Liver (tissue), 3 donors: ENCODE data around the gene ZNF473.
"Not testable (repeated sequence)": the region's sequence is repeated elsewhere in the genome, so short reads cannot be mapped to it uniquely, and the experiment has no call there.

Source experiments
- HNF4A ChIP-seq, 2 donors: conservative IDR thresholded peaks; 2 replicates each; pipeline ENCODE4 v1.6.1; 2016; ENCODE audit warnings: antibody characterized with exemption in 2 of 2, mild to moderate bottlenecking in 2 of 2
- TF ChIP-seq, protein P1 (sequence below): fragments of 150-350 bp; IDR thresholded peaks from 2 replicates; pipeline ENCODE4 v1.5.1; 2017; ENCODE audit warnings: improper control_type of control experiment, low read depth, low read length; ENCODE audit not compliant: missing input control
- TF ChIP-seq, protein P2 (sequence below): IDR thresholded peaks from 2 replicates; pipeline ENCODE4 v1.6.1; 2016; ENCODE audit warnings: antibody characterized with exemption, mild to moderate bottlenecking
- donor health status: healthy.
- donor health status: healthy.

DNA sequence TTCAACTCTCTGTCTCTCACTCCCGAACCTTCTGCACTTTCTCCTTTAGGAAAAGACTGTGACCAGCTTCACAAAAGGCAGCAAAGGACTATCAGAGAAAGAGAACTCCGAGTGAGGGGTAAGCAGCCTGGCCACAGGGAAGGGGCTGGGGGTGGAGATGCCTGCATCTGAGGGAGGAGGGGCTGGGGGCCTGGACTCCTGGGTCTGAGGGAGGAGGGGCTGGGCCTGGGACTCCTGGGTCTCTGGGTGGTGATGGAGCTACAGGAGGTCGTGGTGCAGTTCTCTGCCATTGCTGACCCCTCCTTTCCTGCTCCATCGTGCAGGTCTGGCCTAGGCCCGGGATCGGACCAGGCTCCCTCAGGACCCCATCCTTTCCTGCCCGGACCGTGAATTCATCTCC, 49.3 kb downstream of the ZNF473 start:
- TF ChIP-seq, protein P1, sequence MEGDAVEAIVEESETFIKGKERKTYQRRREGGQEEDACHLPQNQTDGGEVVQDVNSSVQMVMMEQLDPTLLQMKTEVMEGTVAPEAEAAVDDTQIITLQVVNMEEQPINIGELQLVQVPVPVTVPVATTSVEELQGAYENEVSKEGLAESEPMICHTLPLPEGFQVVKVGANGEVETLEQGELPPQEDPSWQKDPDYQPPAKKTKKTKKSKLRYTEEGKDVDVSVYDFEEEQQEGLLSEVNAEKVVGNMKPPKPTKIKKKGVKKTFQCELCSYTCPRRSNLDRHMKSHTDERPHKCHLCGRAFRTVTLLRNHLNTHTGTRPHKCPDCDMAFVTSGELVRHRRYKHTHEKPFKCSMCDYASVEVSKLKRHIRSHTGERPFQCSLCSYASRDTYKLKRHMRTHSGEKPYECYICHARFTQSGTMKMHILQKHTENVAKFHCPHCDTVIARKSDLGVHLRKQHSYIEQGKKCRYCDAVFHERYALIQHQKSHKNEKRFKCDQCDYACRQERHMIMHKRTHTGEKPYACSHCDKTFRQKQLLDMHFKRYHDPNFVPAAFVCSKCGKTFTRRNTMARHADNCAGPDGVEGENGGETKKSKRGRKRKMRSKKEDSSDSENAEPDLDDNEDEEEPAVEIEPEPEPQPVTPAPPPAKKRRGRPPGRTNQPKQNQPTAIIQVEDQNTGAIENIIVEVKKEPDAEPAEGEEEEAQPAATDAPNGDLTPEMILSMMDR: not testable (repeated sequence)
- not testable (repeated sequence) for TF ChIP-seq HNF4A (conservative IDR thresholded peaks at IDR 0.05)
- TF ChIP-seq, protein P2, sequence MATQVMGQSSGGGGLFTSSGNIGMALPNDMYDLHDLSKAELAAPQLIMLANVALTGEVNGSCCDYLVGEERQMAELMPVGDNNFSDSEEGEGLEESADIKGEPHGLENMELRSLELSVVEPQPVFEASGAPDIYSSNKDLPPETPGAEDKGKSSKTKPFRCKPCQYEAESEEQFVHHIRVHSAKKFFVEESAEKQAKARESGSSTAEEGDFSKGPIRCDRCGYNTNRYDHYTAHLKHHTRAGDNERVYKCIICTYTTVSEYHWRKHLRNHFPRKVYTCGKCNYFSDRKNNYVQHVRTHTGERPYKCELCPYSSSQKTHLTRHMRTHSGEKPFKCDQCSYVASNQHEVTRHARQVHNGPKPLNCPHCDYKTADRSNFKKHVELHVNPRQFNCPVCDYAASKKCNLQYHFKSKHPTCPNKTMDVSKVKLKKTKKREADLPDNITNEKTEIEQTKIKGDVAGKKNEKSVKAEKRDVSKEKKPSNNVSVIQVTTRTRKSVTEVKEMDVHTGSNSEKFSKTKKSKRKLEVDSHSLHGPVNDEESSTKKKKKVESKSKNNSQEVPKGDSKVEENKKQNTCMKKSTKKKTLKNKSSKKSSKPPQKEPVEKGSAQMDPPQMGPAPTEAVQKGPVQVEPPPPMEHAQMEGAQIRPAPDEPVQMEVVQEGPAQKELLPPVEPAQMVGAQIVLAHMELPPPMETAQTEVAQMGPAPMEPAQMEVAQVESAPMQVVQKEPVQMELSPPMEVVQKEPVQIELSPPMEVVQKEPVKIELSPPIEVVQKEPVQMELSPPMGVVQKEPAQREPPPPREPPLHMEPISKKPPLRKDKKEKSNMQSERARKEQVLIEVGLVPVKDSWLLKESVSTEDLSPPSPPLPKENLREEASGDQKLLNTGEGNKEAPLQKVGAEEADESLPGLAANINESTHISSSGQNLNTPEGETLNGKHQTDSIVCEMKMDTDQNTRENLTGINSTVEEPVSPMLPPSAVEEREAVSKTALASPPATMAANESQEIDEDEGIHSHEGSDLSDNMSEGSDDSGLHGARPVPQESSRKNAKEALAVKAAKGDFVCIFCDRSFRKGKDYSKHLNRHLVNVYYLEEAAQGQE: not testable (repeated sequence)
